H9 (cell line): ENCODE data around the gene TMEM253. TPM values are rescaled to one million over a fixed set of nuclear protein-coding genes. Genes with fewer than 3 reads are reported as not detected.

ENCODE experiments used
- DNase-seq: peaks from one replicate; pipeline ENCODE4 v3.0.0-alpha.2; 2017
- H2AFZ ChIP-seq: one replicate; pipeline ENCODE4 v1.6.1; 2013; ENCODE audit warnings: mild to moderate bottlenecking, low read length, control low read depth, moderate library complexity
- H2AK5ac ChIP-seq: 2 replicates; pipeline ENCODE4 v1.6.1; 2013; ENCODE audit warnings: low read length, control low read depth, mixed read lengths; ENCODE audit not compliant: insufficient read length
- H2BK120ac ChIP-seq: one replicate; pipeline ENCODE4 v1.6.1; 2013; ENCODE audit warnings: low read depth, mild to moderate bottlenecking, low read length, control low read depth, inconsistent platforms; ENCODE audit not compliant: poor library complexity, severe bottlenecking
- H2BK12ac ChIP-seq: 2 replicates; pipeline ENCODE4 v1.6.1; 2013; ENCODE audit warnings: low read length, control low read depth, mixed read lengths, low read depth; ENCODE audit not compliant: insufficient read length
- H2BK15ac ChIP-seq: 2 replicates; pipeline ENCODE4 v1.6.1; 2013; ENCODE audit warnings: low read depth, low read length, control low read depth
- H2BK20ac ChIP-seq: one replicate; pipeline ENCODE4 v1.6.1; 2013; ENCODE audit warnings: low read depth, mild to moderate bottlenecking, low read length, control low read depth, inconsistent platforms; ENCODE audit not compliant: poor library complexity, severe bottlenecking
- H2BK5ac ChIP-seq: 2 replicates; pipeline ENCODE4 v1.6.1; 2013; ENCODE audit warnings: low read length, control low read depth, mixed read lengths; ENCODE audit not compliant: insufficient read length
- H3K14ac ChIP-seq: 2 replicates; pipeline ENCODE4 v1.6.1; 2013; ENCODE audit warnings: low read length, control low read depth; ENCODE audit not compliant: insufficient read depth
- H3K18ac ChIP-seq: 2 replicates; pipeline ENCODE4 v1.6.1; 2013; ENCODE audit warnings: low read depth, mild to moderate bottlenecking, mixed read lengths, low read length, control low read depth; ENCODE audit not compliant: insufficient read length
- H3K23ac ChIP-seq: 2 replicates; pipeline ENCODE4 v1.6.1; 2013; ENCODE audit warnings: low read length, control low read depth, mixed read lengths, low read depth; ENCODE audit not compliant: insufficient read length
- H3K23me2 ChIP-seq: 2 replicates; pipeline ENCODE4 v1.6.1; 2013; ENCODE audit warnings: low read depth, mild to moderate bottlenecking, mixed read lengths, low read length, control low read depth; ENCODE audit not compliant: insufficient read length, poor library complexity, severe bottlenecking
- H3K27ac ChIP-seq: 2 replicates; pipeline ENCODE4 v1.5.1; 2013; ENCODE audit warnings: low read length, control low read depth, mixed read lengths, low read depth; ENCODE audit not compliant: insufficient read length
- H3K27me3 ChIP-seq: 2 replicates; pipeline ENCODE4 v1.6.1; 2013; ENCODE audit warnings: low read length, control low read depth, inconsistent platforms; ENCODE audit not compliant: insufficient read depth
- H3K4ac ChIP-seq: 2 replicates; pipeline ENCODE4 v1.6.1; 2013; ENCODE audit warnings: low read depth, mild to moderate bottlenecking, control low read depth, inconsistent platforms, low read length, moderate library complexity
- H3K4me1 ChIP-seq: 2 replicates; pipeline ENCODE4 v1.6.1; 2013; ENCODE audit warnings: low read length, control low read depth, inconsistent platforms; ENCODE audit not compliant: insufficient read depth
- H3K4me2 ChIP-seq: 2 replicates; pipeline ENCODE4 v1.6.1; 2013; ENCODE audit warnings: low read length, control low read depth, mixed read lengths; ENCODE audit not compliant: insufficient read length, insufficient read depth
- H3K56ac ChIP-seq: 2 replicates; pipeline ENCODE4 v1.6.1; 2013; ENCODE audit warnings: low read depth, mild to moderate bottlenecking, mixed read lengths, low read length, control low read depth; ENCODE audit not compliant: insufficient read length
- H3K79me1 ChIP-seq: 2 replicates; pipeline ENCODE4 v1.6.1; 2013; ENCODE audit warnings: low read depth, mild to moderate bottlenecking, moderate library complexity, low read length, control low read depth, inconsistent platforms; ENCODE audit not compliant: insufficient read depth, poor library complexity, severe bottlenecking
- H3K79me2 ChIP-seq: 2 replicates; pipeline ENCODE4 v1.6.1; 2013; ENCODE audit warnings: low read length, control low read depth, inconsistent platforms; ENCODE audit not compliant: insufficient read depth
- H3K9ac ChIP-seq: 2 replicates; pipeline ENCODE4 v1.6.1; 2013; ENCODE audit warnings: low read length, control low read depth, mixed read lengths; ENCODE audit not compliant: insufficient read length; ENCODE audit errors: extremely low read depth
- H3K9me3 ChIP-seq: one replicate; pipeline ENCODE4 v1.6.1; 2013; ENCODE audit warnings: low read depth, low read length, inconsistent platforms; ENCODE audit not compliant: control insufficient read depth
- H3T11ph ChIP-seq: one replicate; pipeline ENCODE4 v1.6.1; 2013; ENCODE audit warnings: mild to moderate bottlenecking, low read length, control low read depth, inconsistent platforms
- H4K20me1 ChIP-seq: one replicate; pipeline ENCODE4 v1.6.1; 2013; ENCODE audit not compliant: control insufficient read depth, insufficient read length, insufficient read depth
- H4K5ac ChIP-seq: 2 replicates; pipeline ENCODE4 v1.6.1; 2013; ENCODE audit warnings: low read depth, mild to moderate bottlenecking, mixed read lengths, low read length, control low read depth; ENCODE audit not compliant: insufficient read length
- H4K8ac ChIP-seq: replicated peaks from 2 replicates; pipeline ENCODE4 v1.6.1; 2013; ENCODE audit warnings: low read length, control low read depth, mixed read lengths, low read depth; ENCODE audit not compliant: insufficient read length
- H4K91ac ChIP-seq: 2 replicates; pipeline ENCODE4 v1.6.1; 2013; ENCODE audit warnings: low read depth, mild to moderate bottlenecking, moderate library complexity, mixed read lengths, low read length, control low read depth; ENCODE audit not compliant: insufficient read length
- H3K27ac Mint-ChIP-seq, 3 experiments: 2 replicates in 2 of 3; 3 replicates in 1 of 3; pipeline ENCODE4 v1.8.0; 2020 to 2021; ENCODE audit warnings: mixed read lengths in 3 of 3, mild to moderate bottlenecking in 1 of 3, moderate library complexity in 1 of 3
- H3K27me3 Mint-ChIP-seq: 2 replicates; pipeline ENCODE4 v1.8.0; 2021; ENCODE audit warnings: low read depth, mild to moderate bottlenecking, moderate library complexity, mixed read lengths
- H3K36me3 Mint-ChIP-seq, 3 experiments: 2 replicates in 2 of 3; 3 replicates in 1 of 3; pipeline ENCODE4 v1.8.0; 2020 to 2021; ENCODE audit warnings: low read depth in 3 of 3, mixed read lengths in 3 of 3; ENCODE audit not compliant: insufficient read depth in 1 of 3
- H3K4me1 Mint-ChIP-seq, 2 experiments: 2 replicates each; pipeline ENCODE4 v1.8.0; 2020; ENCODE audit warnings: mixed read lengths in 2 of 2
- H3K4me3 Mint-ChIP-seq, 2 experiments: 2 replicates in 1 of 2; 3 replicates in 1 of 2; pipeline ENCODE4 v1.8.0; 2020 to 2021; ENCODE audit warnings: mild to moderate bottlenecking in 2 of 2, mixed read lengths in 2 of 2, moderate library complexity in 1 of 2
- H3K9me3 Mint-ChIP-seq, 2 experiments: 2 replicates in 1 of 2; 3 replicates in 1 of 2; pipeline ENCODE4 v1.8.0; 2020; ENCODE audit warnings: mild to moderate bottlenecking in 2 of 2, mixed read lengths in 2 of 2, moderate library complexity in 1 of 2
- WGBS: extraction: QIAGEN DNeasy Blood & Tissue Kit; methylation state at CpG from one replicate; pipeline ENCODE4 v1.1.7; 2013; ENCODE audit warnings: missing lambda C conversion rate, low lambda C conversion rate, mixed read lengths; ENCODE audit not compliant: insufficient read length; ENCODE audit errors: extremely low coverage; 5-methylcytosine and 5-hydroxymethylcytosine counted together
- total RNA-seq: library from RNA; stranded (reverse); gene quantifications from 2 replicates; pipeline ENCODE4 v1.2.1, GENCODE V29; 2021
- TF ChIP-seq, protein P1 (sequence below): fragments of 200-600 bp; sonication (generic); conservative IDR thresholded peaks from 3 replicates; pipeline ENCODE4 v1.8.0; 2021; ENCODE audit warnings: antibody characterized with exemption, mild to moderate bottlenecking

Gene TMEM253
- total RNA-seq, 1 experiment from 2014 or later = 2.2 TPM

DNA sequence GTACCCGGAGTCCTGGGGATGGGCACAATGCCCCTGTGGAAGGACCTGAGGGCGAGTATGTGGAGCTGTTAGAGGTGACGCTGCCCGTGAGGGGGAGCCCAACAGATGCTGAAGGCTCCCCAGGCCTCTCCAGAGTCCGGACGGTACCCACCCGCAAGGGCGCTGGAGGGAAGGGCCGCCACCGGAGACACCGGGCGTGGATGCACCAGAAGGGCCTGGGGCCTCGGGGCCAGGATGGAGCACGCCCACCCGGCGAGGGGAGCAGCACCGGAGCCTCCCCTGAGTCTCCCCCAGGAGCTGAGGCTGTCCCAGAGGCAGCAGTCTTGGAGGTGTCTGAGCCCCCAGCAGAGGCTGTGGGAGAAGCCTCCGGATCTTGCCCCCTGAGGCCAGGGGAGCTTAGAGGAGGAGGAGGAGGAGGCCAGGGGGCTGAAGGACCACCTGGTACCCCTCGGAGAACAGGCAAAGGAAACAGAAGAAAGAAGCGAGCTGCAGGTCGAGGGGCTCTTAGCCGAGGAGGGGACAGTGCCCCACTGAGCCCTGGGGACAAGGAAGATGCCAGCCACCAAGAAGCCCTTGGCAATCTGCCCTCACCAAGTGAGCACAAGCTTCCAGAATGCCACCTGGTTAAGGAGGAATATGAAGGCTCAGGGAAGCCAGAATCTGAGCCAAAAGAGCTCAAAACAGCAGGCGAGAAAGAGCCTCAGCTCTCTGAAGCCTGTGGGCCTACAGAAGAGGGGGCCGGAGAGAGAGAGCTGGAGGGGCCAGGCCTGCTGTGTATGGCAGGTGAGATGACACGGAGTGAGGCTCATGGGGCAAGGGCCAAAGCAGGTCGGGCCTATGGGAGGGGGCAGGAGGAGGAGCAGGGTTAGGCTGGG, 26.2 kb upstream of the TMEM253 start:
- TF ChIP-seq, protein P1, sequence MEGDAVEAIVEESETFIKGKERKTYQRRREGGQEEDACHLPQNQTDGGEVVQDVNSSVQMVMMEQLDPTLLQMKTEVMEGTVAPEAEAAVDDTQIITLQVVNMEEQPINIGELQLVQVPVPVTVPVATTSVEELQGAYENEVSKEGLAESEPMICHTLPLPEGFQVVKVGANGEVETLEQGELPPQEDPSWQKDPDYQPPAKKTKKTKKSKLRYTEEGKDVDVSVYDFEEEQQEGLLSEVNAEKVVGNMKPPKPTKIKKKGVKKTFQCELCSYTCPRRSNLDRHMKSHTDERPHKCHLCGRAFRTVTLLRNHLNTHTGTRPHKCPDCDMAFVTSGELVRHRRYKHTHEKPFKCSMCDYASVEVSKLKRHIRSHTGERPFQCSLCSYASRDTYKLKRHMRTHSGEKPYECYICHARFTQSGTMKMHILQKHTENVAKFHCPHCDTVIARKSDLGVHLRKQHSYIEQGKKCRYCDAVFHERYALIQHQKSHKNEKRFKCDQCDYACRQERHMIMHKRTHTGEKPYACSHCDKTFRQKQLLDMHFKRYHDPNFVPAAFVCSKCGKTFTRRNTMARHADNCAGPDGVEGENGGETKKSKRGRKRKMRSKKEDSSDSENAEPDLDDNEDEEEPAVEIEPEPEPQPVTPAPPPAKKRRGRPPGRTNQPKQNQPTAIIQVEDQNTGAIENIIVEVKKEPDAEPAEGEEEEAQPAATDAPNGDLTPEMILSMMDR = no peak
- Histone ChIP-seq H3K56ac (no peak overlapping the region), H3K27me3 (no peaks in the 10 kb centered on the region), H3K4me2 (no peak overlapping the region), H2BK5ac (no peak overlapping the region), H4K8ac (no peak overlapping the region), H3K9me3 (no peaks in the 10 kb centered on the region), H4K20me1 (no peaks in the 10 kb centered on the region), H4K5ac (no peak overlapping the region), H3T11ph (no peak overlapping the region), H4K91ac (no peak overlapping the region), H3K9ac (no peak overlapping the region), H2AFZ (no peak overlapping the region), H3K4me1 (peaks cover 4% of the 10 kb centered on the region; the same call in 1 of the 2 replicates), H3K27ac (no peak overlapping the region), H2BK120ac (no peak overlapping the region), H2BK12ac (no peak overlapping the region), H3K23ac (no peak overlapping the region), H3K23me2 (peaks cover 19% of the 10 kb centered on the region), H3K79me2 (no peaks in the 10 kb centered on the region), H3K14ac (no peak overlapping the region), H2AK5ac (no peak overlapping the region), H2BK20ac (no peak overlapping the region), H3K79me1 (no peaks in the 10 kb centered on the region), H3K4ac (no peak overlapping the region), H3K18ac (no peak overlapping the region), H2BK15ac (no peak overlapping the region)
- no peak for DNase-seq
- no peaks in the 10 kb centered on the region; the same call in 1 of the 2 replicates for H3K27me3 Mint-ChIP-seq
- H3K36me3 Mint-ChIP-seq = peaks cover 47 to 74% (median 69%) of the 10 kb centered on the region in 3 experiments
- WGBS = no CpG with 5 or more reads among the region's 26 CpGs
- H3K4me3 Mint-ChIP-seq = no peak overlapping the region
- no peaks in the 10 kb centered on the region for H3K9me3 Mint-ChIP-seq
- no peak overlapping the region for H3K27ac Mint-ChIP-seq
- H3K4me1 Mint-ChIP-seq = peaks cover 15 to 16% of the 10 kb centered on the region in 2 experiments
